ENCODE measurements around the gene NTHL1. TPM values are rescaled to one million over a fixed set of nuclear protein-coding genes. Genes with fewer than 3 reads are reported as not detected.

The NTHL1 gene
- total and polyA plus RNA-seq, 9 donors: 1.9 to 38.1 (median 23.9) TPM

DNA sequence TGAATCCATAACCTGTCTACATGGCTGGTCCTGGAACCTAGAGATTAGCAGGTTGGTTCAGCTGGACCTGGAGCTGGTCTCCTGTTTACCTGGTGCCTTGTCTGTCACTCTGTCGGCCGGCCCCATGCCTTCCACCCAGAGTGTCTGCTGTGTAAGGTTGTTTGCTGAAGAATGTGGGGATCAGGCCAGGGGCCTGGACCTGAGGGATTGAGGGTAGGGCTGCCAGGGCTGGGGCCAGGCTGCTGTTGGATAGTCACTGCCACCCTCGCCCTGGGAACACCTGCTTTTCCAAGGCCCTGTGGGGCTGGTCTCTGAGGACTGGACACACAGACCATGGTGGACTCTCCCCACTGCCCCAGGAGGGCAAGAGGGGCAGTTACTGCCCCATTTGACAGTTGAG, 19.5 kb downstream of the NTHL1 start:
- Histone ChIP-seq H3K36me3 (no peaks in the 10 kb centered on the region), H3K27ac (peak overlapping the region in 1 of 2 donors; percentile 6), H3K27me3 (no peaks in the 10 kb centered on the region), H3K9me3 (no peaks in the 10 kb centered on the region), H3K4me3 (no peak overlapping the region), H3K4me1 (ENCODE audit: insufficient read depth) (peaks cover 22% of the 10 kb centered on the region)
- 43 to 62% (median 57%) methylated on average over 3 of the region's 3 CpGs for WGBS, 3 donors
- DNase-seq: peak in 1 of 5 donors; percentile 21
- TF ChIP-seq POLR2A (IDR thresholded peaks at IDR 0.05): no peak
- intact Hi-C loops (cut with DNase I): loop anchor here in 1 of 4 donors (5.0 kb wide), 1 partner anchor 124 kb away; no protein-coding TSS in a partner anchor

DNA sequence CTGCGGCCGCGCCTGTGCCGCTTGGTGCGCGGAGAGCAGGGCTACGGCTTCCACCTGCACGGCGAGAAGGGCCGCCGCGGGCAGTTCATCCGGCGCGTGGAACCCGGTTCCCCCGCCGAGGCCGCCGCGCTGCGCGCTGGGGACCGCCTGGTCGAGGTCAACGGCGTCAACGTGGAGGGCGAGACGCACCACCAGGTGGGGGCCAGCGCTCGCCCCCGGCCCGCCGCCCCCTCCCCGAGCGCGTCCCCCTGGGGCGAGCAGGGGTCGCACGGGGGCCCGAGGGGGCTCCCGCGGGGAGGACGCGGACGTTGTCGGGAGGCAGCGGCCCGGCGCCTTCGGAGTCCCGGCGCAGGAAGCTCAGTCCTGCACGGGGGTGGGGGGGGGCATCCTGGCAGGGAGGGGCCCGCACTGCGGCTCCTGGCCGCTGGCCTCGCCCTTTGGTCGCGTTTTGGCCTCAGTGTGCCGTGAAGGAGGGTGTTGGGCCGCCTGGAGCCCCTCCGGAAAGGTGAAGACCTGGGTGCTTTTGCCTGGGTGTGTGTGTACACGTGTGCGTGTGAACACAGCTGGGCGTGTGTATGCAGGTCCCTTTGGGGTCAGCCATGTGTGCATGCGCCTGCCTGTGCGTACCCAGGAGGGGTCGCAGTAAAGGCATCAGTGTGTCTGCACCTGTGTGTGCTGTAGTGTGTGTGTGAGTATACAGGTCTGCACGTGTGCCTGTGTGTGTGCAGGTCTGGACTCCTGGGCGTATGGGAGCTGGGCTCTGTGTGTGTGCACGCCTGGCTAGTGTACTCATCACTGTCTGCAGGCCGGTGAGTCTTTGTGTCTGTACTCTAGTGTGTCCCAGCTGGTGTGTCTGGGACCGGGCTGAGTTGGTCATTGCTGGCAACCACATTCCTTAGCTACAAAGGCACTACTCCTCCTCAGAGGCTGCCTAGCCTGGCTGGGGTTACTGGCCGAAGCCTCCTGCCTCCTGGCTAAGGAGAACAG, 20.3 kb downstream of the NTHL1 start:
- TF ChIP-seq POLR2A (IDR thresholded peaks at IDR 0.05) (no peak), EP300 (IDR thresholded peaks at IDR 0.05) (no peak)
- TF ChIP-seq, protein P1, sequence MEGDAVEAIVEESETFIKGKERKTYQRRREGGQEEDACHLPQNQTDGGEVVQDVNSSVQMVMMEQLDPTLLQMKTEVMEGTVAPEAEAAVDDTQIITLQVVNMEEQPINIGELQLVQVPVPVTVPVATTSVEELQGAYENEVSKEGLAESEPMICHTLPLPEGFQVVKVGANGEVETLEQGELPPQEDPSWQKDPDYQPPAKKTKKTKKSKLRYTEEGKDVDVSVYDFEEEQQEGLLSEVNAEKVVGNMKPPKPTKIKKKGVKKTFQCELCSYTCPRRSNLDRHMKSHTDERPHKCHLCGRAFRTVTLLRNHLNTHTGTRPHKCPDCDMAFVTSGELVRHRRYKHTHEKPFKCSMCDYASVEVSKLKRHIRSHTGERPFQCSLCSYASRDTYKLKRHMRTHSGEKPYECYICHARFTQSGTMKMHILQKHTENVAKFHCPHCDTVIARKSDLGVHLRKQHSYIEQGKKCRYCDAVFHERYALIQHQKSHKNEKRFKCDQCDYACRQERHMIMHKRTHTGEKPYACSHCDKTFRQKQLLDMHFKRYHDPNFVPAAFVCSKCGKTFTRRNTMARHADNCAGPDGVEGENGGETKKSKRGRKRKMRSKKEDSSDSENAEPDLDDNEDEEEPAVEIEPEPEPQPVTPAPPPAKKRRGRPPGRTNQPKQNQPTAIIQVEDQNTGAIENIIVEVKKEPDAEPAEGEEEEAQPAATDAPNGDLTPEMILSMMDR (IDR thresholded peaks at IDR 0.05): no peak
- peak overlapping the region; percentile 26 to 61 for H3K27ac ChIP-seq
- no peaks in the 10 kb centered on the region for H3K36me3 ChIP-seq
- no peaks in the 10 kb centered on the region for H3K27me3 ChIP-seq
- WGBS, 3 donors: 3 to 6% (median 3%) methylated on average over 25 to 76 of the region's 76 CpGs
- no peaks in the 10 kb centered on the region for H3K9me3 ChIP-seq
- H3K4me1 ChIP-seq (ENCODE audit: insufficient read depth): peaks cover 18% of the 10 kb centered on the region
- peak in 3 of 5 donors; percentile 36 to 51 (median 49) for DNase-seq
- H3K4me3 ChIP-seq: peak overlapping the region; percentile 52
- intact Hi-C loops (cut with DNase I): loop anchor here in 1 of 4 donors (5.0 kb wide), 1 partner anchor 125 kb away; no protein-coding TSS in a partner anchor

DNA sequence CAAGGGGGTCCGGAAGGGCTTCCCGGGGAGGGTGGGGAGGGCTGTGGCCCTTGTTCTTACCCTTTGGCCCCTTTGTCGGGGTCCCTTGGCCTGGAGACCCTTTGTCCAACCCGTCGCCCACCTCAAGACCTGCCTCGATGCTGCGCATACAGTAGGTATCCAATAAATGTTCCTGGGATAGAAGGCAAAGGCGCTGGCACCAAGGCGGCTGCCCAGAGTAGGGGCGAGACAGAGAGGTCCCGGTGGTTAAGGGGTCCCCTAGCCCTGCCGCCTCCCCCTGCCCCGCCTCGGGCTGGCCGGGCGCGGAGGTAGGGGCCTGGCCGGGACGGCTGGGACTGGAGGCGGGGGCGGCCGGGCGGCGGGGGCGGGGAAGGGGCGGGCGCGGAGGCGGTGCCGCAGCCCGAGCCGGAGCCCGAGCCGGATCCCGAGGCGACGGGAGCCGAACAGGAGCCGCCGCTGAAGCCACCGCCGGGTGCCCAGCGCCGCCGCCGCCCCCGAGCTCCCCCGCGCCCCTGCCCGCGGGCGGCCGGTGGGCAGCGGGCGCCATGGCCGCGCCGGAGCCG, 21.1 kb downstream of the NTHL1 start, which contains the start of gene NHERF2:
NHERF2 (plus strand) TSS at position 442 of the 563 bp plus-strand sequence; CDS start at position 546, 104 bp downstream.
- intact Hi-C loops (cut with DNase I): loop anchor here in 1 of 4 donors (5.0 kb wide), 1 partner anchor 126 kb away; no protein-coding TSS in a partner anchor
- Histone ChIP-seq H3K4me1 (ENCODE audit: insufficient read depth) (peaks cover 18% of the 10 kb centered on the region), H3K27ac (peak within 1 kb of the TSS; percentile 26 to 61), H3K4me3 (peak within 1 kb of the TSS; percentile 52), H3K36me3 (no peaks in the 10 kb centered on the region), H3K27me3 (no peaks in the 10 kb centered on the region), H3K9me3 (no peaks in the 10 kb centered on the region)
- DNase-seq: peak in 2 of 5 donors; percentile 54 to 61
- TF ChIP-seq EP300 (IDR thresholded peaks at IDR 0.05) (no peak), POLR2A (IDR thresholded peaks at IDR 0.05) (no peak)
- TF ChIP-seq, protein P1 (IDR thresholded peaks at IDR 0.05): no peak
- 6 to 28% (median 10%) methylated on average over 14 to 53 of the region's 59 CpGs for WGBS, 3 donors

DNA sequence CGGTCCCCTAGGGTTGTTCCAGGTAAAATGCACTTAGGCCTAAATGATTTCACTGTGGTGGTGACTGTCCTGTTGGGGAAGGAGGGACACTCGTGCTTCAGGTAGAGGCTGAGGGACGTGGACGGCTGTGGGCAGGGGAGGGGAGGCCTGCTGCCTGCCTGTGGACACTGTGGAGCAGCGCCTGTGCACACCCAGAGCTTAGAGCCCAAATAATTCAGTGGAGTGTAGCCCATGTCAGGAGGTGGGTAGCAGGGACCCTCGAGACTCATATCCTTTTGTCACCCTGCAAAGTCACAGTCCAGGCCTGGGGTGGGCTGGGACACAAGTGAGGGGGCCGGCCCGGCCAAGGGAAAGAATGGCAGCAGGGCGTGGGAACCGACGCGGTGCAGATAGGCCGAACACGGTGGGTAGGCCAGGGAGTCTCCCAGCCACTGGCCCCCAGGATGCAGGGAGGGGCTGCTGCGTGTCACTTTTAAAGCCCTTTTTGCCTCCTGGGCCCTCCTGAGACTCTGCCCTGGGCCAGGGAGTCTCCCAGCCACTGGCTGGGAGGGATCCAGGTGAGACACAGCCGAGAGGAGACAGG, 21.7 kb downstream of the NTHL1 start:
- H3K4me1 ChIP-seq (ENCODE audit: insufficient read depth): peaks cover 18% of the 10 kb centered on the region
- no peaks in the 10 kb centered on the region for H3K9me3 ChIP-seq
- DNase-seq: no peak
- H3K4me3 ChIP-seq: no peak overlapping the region
- H3K27me3 ChIP-seq: no peaks in the 10 kb centered on the region
- H3K36me3 ChIP-seq: no peaks in the 10 kb centered on the region
- H3K27ac ChIP-seq: no peak overlapping the region
- intact Hi-C loops (cut with DNase I): loop anchor here in 1 of 4 donors (5.0 kb wide), 1 partner anchor 126 kb away; no protein-coding TSS in a partner anchor
- WGBS, 3 donors: 77 to 84% (median 81%) methylated on average over 16 of the region's 16 CpGs
- TF ChIP-seq EP300 (IDR thresholded peaks at IDR 0.05): no peak

DNA sequence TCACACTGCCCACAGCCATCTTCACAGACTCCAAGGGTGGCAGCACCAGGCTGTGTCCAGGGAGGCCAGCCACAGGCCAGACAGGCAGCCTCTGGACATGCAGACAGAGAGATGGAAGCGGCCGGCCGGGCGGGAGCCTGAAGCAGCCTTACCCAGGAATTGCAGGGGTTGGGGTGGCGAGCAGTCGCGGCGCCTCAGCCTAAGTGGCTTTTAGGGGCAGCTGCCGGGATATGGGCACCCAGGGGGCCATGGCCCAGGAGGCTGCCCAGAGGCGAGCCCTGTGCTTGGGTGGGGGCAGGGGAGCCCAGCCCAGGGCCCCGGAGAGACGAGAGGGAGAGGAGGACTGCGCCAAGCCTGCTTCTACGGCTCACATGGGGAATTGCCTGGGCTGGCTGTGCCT, 22.4 kb downstream of the NTHL1 start:
- DNase-seq: no peak
- Histone ChIP-seq H3K9me3 (no peaks in the 10 kb centered on the region), H3K4me1 (ENCODE audit: insufficient read depth) (peaks cover 19% of the 10 kb centered on the region), H3K4me3 (no peak overlapping the region), H3K27me3 (no peaks in the 10 kb centered on the region), H3K36me3 (no peaks in the 10 kb centered on the region), H3K27ac (no peak overlapping the region)
- TF ChIP-seq POLR2A (IDR thresholded peaks at IDR 0.05): no peak
- no peak for TF ChIP-seq EP300 (IDR thresholded peaks at IDR 0.05)
- TF ChIP-seq, protein P1 (IDR thresholded peaks at IDR 0.05): no peak
- intact Hi-C loops (cut with DNase I): loop anchor here in 1 of 4 donors (5.0 kb wide), 1 partner anchor 127 kb away; no protein-coding TSS in a partner anchor
- WGBS, 3 donors: 90 to 96% (median 93%) methylated on average over 14 of the region's 14 CpGs

Data from ovary (tissue), 9 donors.